GM12874 (cell line): ENCODE results near the gene NAALADL1.

ENCODE experiments used
- CTCF ChIP-seq: IDR thresholded peaks from 2 replicates; pipeline ENCODE4 v1.5.1; 2011; ENCODE audit warnings: low read depth, mild to moderate bottlenecking, control low read depth, low read length, moderate library complexity; ENCODE audit not compliant: insufficient read depth

NAALADL1 gene

GRCh38 chr11:65078786-65079342 is 20.5 kb upstream of the NAALADL1 start:
- TF ChIP-seq CTCF = no peak

- peak; percentile 86 for TF ChIP-seq CTCF
Observed at GRCh38 chr11:65078151-65078550, 19.8 kb upstream of the NAALADL1 start.

GRCh38 chr11:65077451-65077850 is 19.1 kb upstream of the NAALADL1 start:
- TF ChIP-seq CTCF = no peak

- TF ChIP-seq CTCF = no peak
Observed at GRCh38 chr11:65072631-65072966, 14.2 kb upstream of the NAALADL1 start.

- TF ChIP-seq CTCF = no peak
Observed at GRCh38 chr11:65071907-65072630, 13.7 kb upstream of the NAALADL1 start.

GRCh38 chr11:65069217-65069616 is 10.9 kb upstream of the NAALADL1 start:
- no peak for TF ChIP-seq CTCF

- no peak for TF ChIP-seq CTCF
Observed at GRCh38 chr11:65067446-65067845, 9.1 kb upstream of the NAALADL1 start.
